Fibroblast of peridontal ligament (primary cell): ENCODE results near the gene SPINDOC.

Experiments
- DNase-seq: peaks from one replicate; pipeline ENCODE4 v3.0.0-alpha.2; 2010; ENCODE audit errors: extremely low read depth

Gene SPINDOC

GRCh38 chr11:63834535-63835157, 21.4 kb downstream of the SPINDOC start:
- DNase-seq, result no peak

- no peak for DNase-seq
Observed at GRCh38 chr11:63835158-63835545, 21.9 kb downstream of the SPINDOC start.

GRCh38 chr11:63837027-63837688, 23.9 kb downstream of the SPINDOC start:
- DNase-seq, result peak; percentile 78

GRCh38 chr11:63837739-63838138, 24.5 kb downstream of the SPINDOC start:
- DNase-seq, result no peak

GRCh38 chr11:63838150-63838677, 25.0 kb downstream of the SPINDOC start:
- no peak for DNase-seq

- DNase-seq, result peak; percentile 97
Observed at GRCh38 chr11:63838678-63839507, 25.6 kb downstream of the SPINDOC start, which contains the start of gene MARK2. Gene MARK2, plus strand, starts transcription at chr11:63839110. Its CDS starts 397 bp downstream, at chr11:63839507.

- no peak for DNase-seq
Observed at GRCh38 chr11:63839508-63840355, 26.5 kb downstream of the SPINDOC start.

- DNase-seq, result no peak
Observed at GRCh38 chr11:63840356-63841060, 27.3 kb downstream of the SPINDOC start.

- peak; percentile 33 for DNase-seq
Observed at GRCh38 chr11:63841554-63841953, 28.3 kb downstream of the SPINDOC start.

GRCh38 chr11:63843041-63843440, 29.8 kb downstream of the SPINDOC start:
- DNase-seq, result peak; percentile 31

- no peak for DNase-seq
Observed at GRCh38 chr11:63844836-63845235, 31.6 kb downstream of the SPINDOC start.

- DNase-seq, result peak; percentile 55
Observed at GRCh38 chr11:63845303-63845702, 32.0 kb downstream of the SPINDOC start.

- no peak for DNase-seq
Observed at GRCh38 chr11:63845911-63846310, 32.7 kb downstream of the SPINDOC start.

- DNase-seq, result no peak
Observed at GRCh38 chr11:63846897-63847296, 33.6 kb downstream of the SPINDOC start.

GRCh38 chr11:63847363-63847762, 34.1 kb downstream of the SPINDOC start:
- DNase-seq, result no peak

GRCh38 chr11:63849691-63850090, 36.4 kb downstream of the SPINDOC start:
- no peak for DNase-seq

- DNase-seq, result no peak
Observed at GRCh38 chr11:63850920-63851319, 37.7 kb downstream of the SPINDOC start.

GRCh38 chr11:63851364-63851763, 38.1 kb downstream of the SPINDOC start:
- DNase-seq, result no peak

- no peak for DNase-seq
Observed at GRCh38 chr11:63853476-63853875, 40.2 kb downstream of the SPINDOC start.

GRCh38 chr11:63854696-63855095, 41.4 kb downstream of the SPINDOC start:
- DNase-seq, result peak; percentile 25

GRCh38 chr11:63855975-63856374, 42.7 kb downstream of the SPINDOC start:
- no peak for DNase-seq
